GM06990 (cell line): Measurements from ENCODE around the gene KCNJ6.

ENCODE experiments used
- DNase-seq: peaks from one replicate; pipeline ENCODE4 v3.0.0-alpha.2; 2011; ENCODE audit not compliant: insufficient read length; ENCODE audit errors: extremely low read depth
- H3K27me3 ChIP-seq: replicated peaks from 2 replicates; pipeline ENCODE4 v1.6.0; 2011; ENCODE audit warnings: low read length; ENCODE audit not compliant: control insufficient read depth, insufficient read depth
- H3K36me3 ChIP-seq: 2 replicates; pipeline ENCODE4 v1.5.1; 2011; ENCODE audit warnings: low read length; ENCODE audit not compliant: control insufficient read depth, insufficient read depth
- H3K4me3 ChIP-seq: replicated peaks from 2 replicates; pipeline ENCODE4 v1.5.1; 2011; ENCODE audit warnings: low read depth, mild to moderate bottlenecking, control low read depth, low read length
- TF ChIP-seq, protein P1 (sequence below): IDR thresholded peaks from 2 replicates; pipeline ENCODE4 v1.5.1; 2011; ENCODE audit warnings: low read length, control low read depth, mild to moderate bottlenecking, inconsistent platforms; ENCODE audit not compliant: insufficient read depth, poor library complexity, severe bottlenecking

Gene KCNJ6

DNA sequence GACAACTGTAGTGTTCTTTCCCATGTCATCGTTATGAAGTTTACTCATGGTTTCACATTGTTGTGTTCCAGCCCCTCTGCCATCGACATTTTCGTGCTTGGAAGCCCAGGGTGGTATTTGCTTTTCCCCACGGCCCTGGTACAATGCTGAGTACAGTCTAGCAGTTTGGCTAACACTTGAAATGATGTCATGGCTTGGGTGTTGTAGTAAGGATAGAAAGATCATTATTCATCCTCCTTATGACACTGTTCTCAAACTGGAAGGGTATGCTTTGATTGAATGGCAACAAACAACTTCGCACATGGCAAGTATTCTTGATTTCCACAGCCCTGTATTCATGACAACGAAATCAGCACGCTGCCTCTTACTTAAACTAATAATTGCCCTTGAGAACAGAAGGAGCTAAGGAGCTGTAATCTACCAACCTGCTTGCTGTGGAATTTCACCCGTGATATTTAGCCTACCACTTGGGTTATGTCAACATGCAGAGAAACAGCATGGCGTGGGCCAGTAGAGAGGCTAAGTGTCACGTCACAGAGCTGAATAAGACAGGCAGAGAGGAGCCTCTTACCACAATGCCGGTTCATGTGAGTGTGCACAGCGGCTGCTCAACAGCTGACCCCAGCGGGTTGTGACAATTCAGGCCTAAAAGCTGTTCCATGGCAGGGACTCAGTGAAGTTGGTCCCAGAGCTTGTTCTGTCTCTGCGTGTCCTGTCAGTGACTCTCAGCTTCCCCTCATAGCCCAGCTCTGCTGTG is 73.9 kb downstream of the KCNJ6 start:
- Histone ChIP-seq H3K4me3 (no peak overlapping the region), H3K27me3 (no peaks in the 10 kb centered on the region), H3K36me3 (no peaks in the 10 kb centered on the region)
- TF ChIP-seq, protein P1, sequence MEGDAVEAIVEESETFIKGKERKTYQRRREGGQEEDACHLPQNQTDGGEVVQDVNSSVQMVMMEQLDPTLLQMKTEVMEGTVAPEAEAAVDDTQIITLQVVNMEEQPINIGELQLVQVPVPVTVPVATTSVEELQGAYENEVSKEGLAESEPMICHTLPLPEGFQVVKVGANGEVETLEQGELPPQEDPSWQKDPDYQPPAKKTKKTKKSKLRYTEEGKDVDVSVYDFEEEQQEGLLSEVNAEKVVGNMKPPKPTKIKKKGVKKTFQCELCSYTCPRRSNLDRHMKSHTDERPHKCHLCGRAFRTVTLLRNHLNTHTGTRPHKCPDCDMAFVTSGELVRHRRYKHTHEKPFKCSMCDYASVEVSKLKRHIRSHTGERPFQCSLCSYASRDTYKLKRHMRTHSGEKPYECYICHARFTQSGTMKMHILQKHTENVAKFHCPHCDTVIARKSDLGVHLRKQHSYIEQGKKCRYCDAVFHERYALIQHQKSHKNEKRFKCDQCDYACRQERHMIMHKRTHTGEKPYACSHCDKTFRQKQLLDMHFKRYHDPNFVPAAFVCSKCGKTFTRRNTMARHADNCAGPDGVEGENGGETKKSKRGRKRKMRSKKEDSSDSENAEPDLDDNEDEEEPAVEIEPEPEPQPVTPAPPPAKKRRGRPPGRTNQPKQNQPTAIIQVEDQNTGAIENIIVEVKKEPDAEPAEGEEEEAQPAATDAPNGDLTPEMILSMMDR = no peak
- no peak for DNase-seq

- Histone ChIP-seq H3K4me3 (no peak overlapping the region), H3K36me3 (no peaks in the 10 kb centered on the region), H3K27me3 (no peaks in the 10 kb centered on the region)
- DNase-seq = no peak
- TF ChIP-seq, protein P1 = no peak
Measured at GRCh38 chr21:37837381-37837780, 78.9 kb downstream of the KCNJ6 start.

DNA sequence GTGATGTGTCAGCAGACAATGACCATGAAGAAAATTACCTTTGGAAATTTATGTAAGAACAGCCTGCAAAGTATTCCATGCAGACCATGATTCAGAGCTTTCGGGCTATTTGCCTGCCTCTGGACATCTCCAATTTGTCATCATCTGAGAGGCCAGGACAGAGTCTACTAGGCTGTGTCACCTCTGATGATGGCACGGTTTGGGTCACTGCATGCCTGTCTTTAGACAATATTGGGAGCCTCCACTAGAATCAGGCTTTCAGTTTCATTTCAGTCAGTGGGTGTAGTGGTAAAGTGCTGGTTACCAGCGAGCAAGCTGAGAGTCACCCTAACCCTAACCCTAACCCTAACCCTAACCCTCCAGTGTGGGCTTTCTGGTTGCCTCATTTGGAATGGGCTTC is 80.8 kb downstream of the KCNJ6 start:
- no peak for DNase-seq
- TF ChIP-seq, protein P1 = no peak
- H3K27me3 ChIP-seq = no peaks in the 10 kb centered on the region
- H3K4me3 ChIP-seq = no peak overlapping the region
- H3K36me3 ChIP-seq = no peaks in the 10 kb centered on the region

- Histone ChIP-seq H3K4me3 (no peak overlapping the region), H3K27me3 (no peaks in the 10 kb centered on the region), H3K36me3 (no peaks in the 10 kb centered on the region)
- no peak for DNase-seq
- TF ChIP-seq, protein P1 = no peak
Measured at GRCh38 chr21:37833301-37833700, 83.0 kb downstream of the KCNJ6 start.

DNA sequence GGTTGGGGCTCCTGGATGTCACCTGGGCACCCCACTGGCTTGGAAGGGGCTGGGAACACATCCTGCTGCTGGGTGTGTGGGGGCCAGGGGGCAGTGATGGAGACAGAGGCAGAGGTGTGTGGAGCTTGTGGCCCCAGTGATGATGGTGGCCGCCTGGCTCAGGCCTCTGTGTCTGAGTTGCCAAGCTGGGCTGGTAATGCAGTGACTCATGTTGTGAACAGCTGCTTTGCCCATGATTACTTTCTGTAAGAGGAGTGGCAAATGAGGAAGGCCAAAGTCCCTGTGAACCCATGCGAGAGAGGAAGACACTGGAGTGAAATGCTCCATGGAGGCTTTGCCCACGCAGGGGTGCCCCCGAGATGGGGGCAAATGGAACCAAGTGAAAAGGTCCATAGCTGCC is 86.8 kb downstream of the KCNJ6 start:
- TF ChIP-seq, protein P1 = no peak
- Histone ChIP-seq H3K4me3 (no peak overlapping the region), H3K27me3 (no peaks in the 10 kb centered on the region), H3K36me3 (no peaks in the 10 kb centered on the region)
- no peak for DNase-seq
